ENCODE data around the gene IQUB.
"Not testable (repeated sequence)": the region's sequence is repeated elsewhere in the genome, so short reads cannot be mapped to it uniquely, and the experiment has no call there.

Gene IQUB

DNA sequence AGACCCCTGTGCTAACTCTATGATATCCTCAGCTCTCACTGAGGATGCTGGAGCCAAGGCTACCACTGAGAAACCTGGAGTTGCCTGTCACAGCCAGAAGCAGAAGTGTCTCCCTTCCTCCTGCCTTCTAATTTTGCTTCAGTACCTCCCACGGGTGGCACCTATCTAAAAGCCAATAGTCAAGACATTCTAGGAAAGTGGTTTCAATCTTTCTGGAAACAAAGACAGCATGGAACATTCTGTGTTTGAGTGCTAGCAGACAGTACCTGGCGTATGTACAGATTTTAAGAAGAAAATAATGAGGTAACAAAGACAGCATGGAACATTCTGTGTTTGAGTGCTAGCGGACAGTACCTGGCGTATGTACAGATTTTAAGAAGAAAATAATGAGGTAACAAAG is 126.4 kb downstream of the IQUB start:
- not testable (repeated sequence) for DNase-seq

All from NCI-H526 treated with DMSO at 0.1 percent for 48 hours (cell line).